Mesendoderm (in vitro differentiated cells): ENCODE measurements around the gene KCNK10.

Experiments
- DNase-seq: peaks from one replicate; pipeline ENCODE4 v3.0.0; 2013
- H2AK5ac ChIP-seq: 2 replicates; pipeline ENCODE4 v1.6.1; 2013; ENCODE audit warnings: low read length, inconsistent platforms
- H2BK120ac ChIP-seq: 2 replicates; pipeline ENCODE4 v1.6.1; 2013; ENCODE audit warnings: low read depth, mild to moderate bottlenecking, low read length, moderate library complexity, mixed read lengths
- H2BK15ac ChIP-seq: replicated peaks from 2 replicates; pipeline ENCODE4 v1.6.1; 2013; ENCODE audit warnings: low read depth, mild to moderate bottlenecking, moderate library complexity
- H2BK5ac ChIP-seq: 2 replicates; pipeline ENCODE4 v1.6.1; 2013; ENCODE audit warnings: low read length, inconsistent platforms
- H3K18ac ChIP-seq: 2 replicates; pipeline ENCODE4 v1.6.1; 2013; ENCODE audit warnings: mild to moderate bottlenecking, low read length, mixed read lengths
- H3K23ac ChIP-seq: one replicate; pipeline ENCODE4 v1.6.1; 2013; ENCODE audit warnings: low read length
- H3K27ac ChIP-seq: 2 replicates; pipeline ENCODE4 v1.5.1; 2013; ENCODE audit warnings: low read depth, mild to moderate bottlenecking, inconsistent platforms, low read length, moderate library complexity
- H3K27me3 ChIP-seq: 2 replicates; pipeline ENCODE4 v1.6.1; 2013; ENCODE audit warnings: low read length, control low read depth, mild to moderate bottlenecking, inconsistent platforms; ENCODE audit not compliant: insufficient read depth, poor library complexity
- H3K36me3 ChIP-seq: 2 replicates; pipeline ENCODE4 v1.6.1; 2013; ENCODE audit warnings: low read length, inconsistent platforms; ENCODE audit not compliant: control insufficient read depth, insufficient read depth
- H3K4ac ChIP-seq: one replicate; pipeline ENCODE4 v1.6.1; 2013; ENCODE audit warnings: low read depth, mild to moderate bottlenecking, low read length, moderate library complexity
- H3K4me1 ChIP-seq: 2 replicates; pipeline ENCODE4 v1.6.1; 2013; ENCODE audit warnings: low read depth, low read length, inconsistent platforms; ENCODE audit not compliant: control insufficient read depth
- H3K4me2 ChIP-seq: 2 replicates; pipeline ENCODE4 v1.6.1; 2013; ENCODE audit warnings: low read length
- H3K4me3 ChIP-seq: 2 replicates; pipeline ENCODE4 v1.5.1; 2013; ENCODE audit warnings: mild to moderate bottlenecking, low read length
- H3K56ac ChIP-seq: one replicate; pipeline ENCODE4 v1.6.1; 2013; ENCODE audit warnings: low read length
- H3K79me1 ChIP-seq: 2 replicates; pipeline ENCODE4 v1.6.1; 2013; ENCODE audit warnings: low read length, inconsistent platforms
- H3K79me2 ChIP-seq: 2 replicates; pipeline ENCODE4 v1.6.1; 2013; ENCODE audit warnings: mild to moderate bottlenecking, low read length; ENCODE audit not compliant: control insufficient read depth, insufficient read depth
- H3K9ac ChIP-seq: 2 replicates; pipeline ENCODE4 v1.6.1; 2013; ENCODE audit warnings: low read length, inconsistent platforms
- H4K5ac ChIP-seq: one replicate; pipeline ENCODE4 v1.6.1; 2013; ENCODE audit warnings: low read length
- H4K8ac ChIP-seq: one replicate; pipeline ENCODE4 v1.6.1; 2013; ENCODE audit warnings: low read depth, mild to moderate bottlenecking, control low read depth, low read length, moderate library complexity
- WGBS: extraction: QIAGEN DNeasy Blood & Tissue Kit; methylation state at CpG from one replicate; pipeline ENCODE4 v1.1.7; 2013; ENCODE audit warnings: low lambda C conversion rate, missing lambda C conversion rate; ENCODE audit not compliant: insufficient coverage; ENCODE audit errors: extremely low coverage; 5-methylcytosine and 5-hydroxymethylcytosine counted together

The KCNK10 gene

GRCh38 chr14:88232771-88233170 is 90.3 kb downstream of the KCNK10 start:
- no peak for DNase-seq

GRCh38 chr14:88231603-88232002 is 91.5 kb downstream of the KCNK10 start:
- Histone ChIP-seq H3K79me1 (no peaks in the 10 kb centered on the region), H4K8ac (no peak overlapping the region), H3K27ac (no peak overlapping the region), H3K18ac (no peak overlapping the region), H3K9ac (no peak overlapping the region), H3K27me3 (no peaks in the 10 kb centered on the region), H2BK15ac (no peak overlapping the region), H3K36me3 (no peaks in the 10 kb centered on the region), H3K79me2 (no peaks in the 10 kb centered on the region), H3K23ac (no peak overlapping the region), H3K4me2 (no peak overlapping the region), H3K4me1 (no peaks in the 10 kb centered on the region), H3K4ac (no peak overlapping the region), H2AK5ac (no peak overlapping the region), H3K56ac (no peak overlapping the region), H2BK120ac (no peak overlapping the region), H3K4me3 (no peak overlapping the region), H4K5ac (no peak overlapping the region), H2BK5ac (no peak overlapping the region)
- DNase-seq = no peak
- WGBS = no CpG with 5 or more reads among the region's 5 CpGs

More at GRCh38 chr14:88232771-88233170, 90.3 kb downstream of the KCNK10 start:
- no peaks in the 10 kb centered on the region for H3K79me1 ChIP-seq
- H2BK5ac ChIP-seq = no peak overlapping the region
- H3K9ac ChIP-seq = no peak overlapping the region
- no peak overlapping the region for H2AK5ac ChIP-seq
- H3K4ac ChIP-seq = no peak overlapping the region
- no peak overlapping the region for H4K5ac ChIP-seq
- no peak overlapping the region for H3K4me3 ChIP-seq
- no peaks in the 10 kb centered on the region for H3K79me2 ChIP-seq
- no peak overlapping the region for H3K23ac ChIP-seq
- H3K4me2 ChIP-seq = no peak overlapping the region
- H3K27ac ChIP-seq = no peak overlapping the region
- no peak overlapping the region for H3K56ac ChIP-seq
- H3K4me1 ChIP-seq = no peaks in the 10 kb centered on the region
- H3K18ac ChIP-seq = no peak overlapping the region
- WGBS = no CpG with 5 or more reads among the region's 3 CpGs
- H2BK15ac ChIP-seq = no peak overlapping the region
- no peaks in the 10 kb centered on the region for H3K36me3 ChIP-seq
- H4K8ac ChIP-seq = no peak overlapping the region
- no peaks in the 10 kb centered on the region for H3K27me3 ChIP-seq
- no peak overlapping the region for H2BK120ac ChIP-seq

GRCh38 chr14:88229428-88229827 is 93.6 kb downstream of the KCNK10 start:
- Histone ChIP-seq H4K5ac (no peak overlapping the region), H2BK5ac (no peak overlapping the region), H3K4me2 (no peak overlapping the region), H3K27me3 (no peaks in the 10 kb centered on the region), H2BK120ac (no peak overlapping the region), H3K36me3 (no peaks in the 10 kb centered on the region), H3K56ac (no peak overlapping the region), H3K4me3 (no peak overlapping the region), H3K9ac (no peak overlapping the region), H3K27ac (no peak overlapping the region), H3K4me1 (no peaks in the 10 kb centered on the region), H3K79me2 (no peaks in the 10 kb centered on the region), H4K8ac (no peak overlapping the region), H3K79me1 (no peaks in the 10 kb centered on the region), H3K18ac (no peak overlapping the region), H3K23ac (no peak overlapping the region), H2BK15ac (no peak overlapping the region), H2AK5ac (no peak overlapping the region), H3K4ac (no peak overlapping the region)
- DNase-seq = no peak
- no CpG with 5 or more reads among the region's 1 CpG for WGBS

GRCh38 chr14:88228522-88229236 is 94.4 kb downstream of the KCNK10 start:
- H3K23ac ChIP-seq = no peak overlapping the region
- no peaks in the 10 kb centered on the region for H3K79me2 ChIP-seq
- H3K4me3 ChIP-seq = no peak overlapping the region
- no peak overlapping the region for H3K9ac ChIP-seq
- H3K27me3 ChIP-seq = no peaks in the 10 kb centered on the region
- H2AK5ac ChIP-seq = no peak overlapping the region
- H2BK5ac ChIP-seq = no peak overlapping the region
- no peak overlapping the region for H4K5ac ChIP-seq
- H3K27ac ChIP-seq = no peak overlapping the region
- H3K56ac ChIP-seq = no peak overlapping the region
- no peak overlapping the region for H2BK120ac ChIP-seq
- H4K8ac ChIP-seq = no peak overlapping the region
- H3K79me1 ChIP-seq = no peaks in the 10 kb centered on the region
- no peak overlapping the region for H3K4me2 ChIP-seq
- no peak overlapping the region for H2BK15ac ChIP-seq
- no peak for DNase-seq
- no peak overlapping the region for H3K18ac ChIP-seq
- no peak overlapping the region for H3K4ac ChIP-seq
- H3K36me3 ChIP-seq = no peaks in the 10 kb centered on the region
- no peaks in the 10 kb centered on the region for H3K4me1 ChIP-seq
- WGBS = no CpG with 5 or more reads among the region's 3 CpGs

GRCh38 chr14:88227693-88228092 is 95.4 kb downstream of the KCNK10 start:
- Histone ChIP-seq H3K4me1 (no peaks in the 10 kb centered on the region), H3K56ac (no peak overlapping the region), H3K36me3 (no peaks in the 10 kb centered on the region), H4K8ac (no peak overlapping the region), H2BK120ac (no peak overlapping the region), H3K79me2 (no peaks in the 10 kb centered on the region), H3K27me3 (no peaks in the 10 kb centered on the region), H3K4me2 (no peak overlapping the region), H3K27ac (no peak overlapping the region), H2AK5ac (no peak overlapping the region), H3K4ac (no peak overlapping the region), H2BK5ac (no peak overlapping the region), H3K79me1 (no peaks in the 10 kb centered on the region), H3K4me3 (no peak overlapping the region), H3K23ac (no peak overlapping the region), H4K5ac (no peak overlapping the region), H2BK15ac (no peak overlapping the region), H3K9ac (no peak overlapping the region), H3K18ac (no peak overlapping the region)
- no peak for DNase-seq
- WGBS = no CpG with 5 or more reads among the region's 4 CpGs

GRCh38 chr14:88225721-88226120 is 97.3 kb downstream of the KCNK10 start:
- H4K8ac ChIP-seq = no peak overlapping the region
- H3K9ac ChIP-seq = no peak overlapping the region
- no peaks in the 10 kb centered on the region for H3K4me1 ChIP-seq
- DNase-seq = no peak
- H2AK5ac ChIP-seq = no peak overlapping the region
- H2BK120ac ChIP-seq = no peak overlapping the region
- no peak overlapping the region for H2BK15ac ChIP-seq
- H3K23ac ChIP-seq = no peak overlapping the region
- no peak overlapping the region for H3K18ac ChIP-seq
- no peaks in the 10 kb centered on the region for H3K79me2 ChIP-seq
- no peak overlapping the region for H3K4me3 ChIP-seq
- no CpG with 5 or more reads among the region's 3 CpGs for WGBS
- no peaks in the 10 kb centered on the region for H3K36me3 ChIP-seq
- no peaks in the 10 kb centered on the region for H3K79me1 ChIP-seq
- H3K4me2 ChIP-seq = no peak overlapping the region
- H2BK5ac ChIP-seq = no peak overlapping the region
- no peak overlapping the region for H3K27ac ChIP-seq
- no peak overlapping the region for H4K5ac ChIP-seq
- no peak overlapping the region for H3K56ac ChIP-seq
- no peaks in the 10 kb centered on the region for H3K27me3 ChIP-seq
- H3K4ac ChIP-seq = no peak overlapping the region
